ENCODE measurements around the gene CLNK.
"Not testable (repeated sequence)": the region's sequence is repeated elsewhere in the genome, so short reads cannot be mapped to it uniquely, and the experiment has no call there.

CLNK gene

GRCh38 chr4:10606483-10607155, 77.9 kb downstream of the CLNK start:
- FAIRE-seq = no peak

GRCh38 chr4:10605746-10606482, 78.7 kb downstream of the CLNK start:
- FAIRE-seq = no peak

GRCh38 chr4:10605031-10605430, 79.5 kb downstream of the CLNK start:
- no peak for FAIRE-seq

GRCh38 chr4:10599574-10599973, 85.0 kb downstream of the CLNK start:
- no peak for FAIRE-seq

GRCh38 chr4:10598829-10599228, 85.7 kb downstream of the CLNK start:
- FAIRE-seq = no peak

GRCh38 chr4:10596586-10597290, 87.8 kb downstream of the CLNK start:
- FAIRE-seq = no peak

GRCh38 chr4:10593130-10593529, 91.4 kb downstream of the CLNK start:
- no peak for FAIRE-seq

GRCh38 chr4:10590896-10591295, 93.7 kb downstream of the CLNK start:
- no peak for FAIRE-seq

GRCh38 chr4:10589799-10590198, 94.8 kb downstream of the CLNK start:
- FAIRE-seq = no peak

- FAIRE-seq = no peak
Observed at GRCh38 chr4:10589321-10589720, 95.2 kb downstream of the CLNK start.

GRCh38 chr4:10587697-10588096, 96.9 kb downstream of the CLNK start:
- no peak for FAIRE-seq

- no peak for FAIRE-seq
Observed at GRCh38 chr4:10587296-10587695, 97.3 kb downstream of the CLNK start.

- FAIRE-seq = no peak
Observed at GRCh38 chr4:10584042-10584441, 100.5 kb downstream of the CLNK start.

GRCh38 chr4:10582951-10583350, 101.6 kb downstream of the CLNK start:
- no peak for FAIRE-seq

GRCh38 chr4:10582059-10582686, 102.4 kb downstream of the CLNK start:
- no peak for FAIRE-seq

- FAIRE-seq = no peak
Observed at GRCh38 chr4:10581022-10581421, 103.5 kb downstream of the CLNK start.

GRCh38 chr4:10579648-10580047, 104.9 kb downstream of the CLNK start:
- FAIRE-seq = no peak

- no peak for FAIRE-seq
Observed at GRCh38 chr4:10577508-10578426, 106.8 kb downstream of the CLNK start.

- no peak for FAIRE-seq
Observed at GRCh38 chr4:10577018-10577417, 107.5 kb downstream of the CLNK start.

GRCh38 chr4:10576236-10576635, 108.3 kb downstream of the CLNK start:
- FAIRE-seq = no peak

GRCh38 chr4:10575414-10575813, 109.2 kb downstream of the CLNK start:
- no peak for FAIRE-seq

- FAIRE-seq = not testable (repeated sequence)
Observed at GRCh38 chr4:10574553-10574952, 110.0 kb downstream of the CLNK start.
